ENCODE measurements around the gene FNDC3B. TPM values are rescaled to one million over a fixed set of nuclear protein-coding genes. Genes with fewer than 3 reads are reported as not detected.

FNDC3B gene
- total RNA-seq, 2 experiments from 2014 or later = 9.2 to 13.5 TPM

GRCh38 chr3:172139528-172140276, 100.3 kb downstream of the FNDC3B start:
- H3K27me3 Mint-ChIP-seq (ENCODE audit: low read depth) = no peaks in the 10 kb centered on the region
- peaks cover 34% of the 10 kb centered on the region for H3K4me1 Mint-ChIP-seq (ENCODE audit: low read depth)
- CTCF ChIA-PET = interaction anchor here (0.7 to 1.1 kb wide), 3 partner anchors 32 to 697 kb away, joined by 3 to 6 read pairs (median 4); no protein-coding TSS in a partner anchor
- H3K4me3 Mint-ChIP-seq = no peak overlapping the region
- intact Hi-C loops (cut with micrococcal nuclease) = loop anchor here (1.0 kb wide), 1 partner anchor 32 kb away; no protein-coding TSS in a partner anchor
- no peaks in the 10 kb centered on the region for H3K9me3 Mint-ChIP-seq
- no peak overlapping the region for H3K27ac Mint-ChIP-seq
- no peak for DNase-seq
- H3K36me3 Mint-ChIP-seq (ENCODE audit: low read depth) = peaks cover 2% of the 10 kb centered on the region

GRCh38 chr3:172140499-172141391, 101.4 kb downstream of the FNDC3B start:
- DNase-seq = no peak

GRCh38 chr3:172142051-172142863, 102.9 kb downstream of the FNDC3B start:
- no peak overlapping the region for H3K4me3 Mint-ChIP-seq
- no peak for DNase-seq
- CTCF ChIA-PET = no interaction called here
- intact Hi-C loops (cut with micrococcal nuclease) = no loop called here
- H3K4me1 Mint-ChIP-seq (ENCODE audit: low read depth) = peaks cover 35% of the 10 kb centered on the region
- no peaks in the 10 kb centered on the region for H3K27me3 Mint-ChIP-seq (ENCODE audit: low read depth)
- no peaks in the 10 kb centered on the region for H3K9me3 Mint-ChIP-seq
- H3K36me3 Mint-ChIP-seq (ENCODE audit: low read depth) = no peaks in the 10 kb centered on the region
- no peak overlapping the region for H3K27ac Mint-ChIP-seq

More at GRCh38 chr3:172140499-172141391, 101.4 kb downstream of the FNDC3B start:
- CTCF ChIA-PET = interaction anchor here (1.1 kb wide), 1 partner anchor 192 kb away, joined by 4 read pairs; no protein-coding TSS in a partner anchor
- no peaks in the 10 kb centered on the region for H3K9me3 Mint-ChIP-seq
- no peaks in the 10 kb centered on the region for H3K27me3 Mint-ChIP-seq (ENCODE audit: low read depth)
- intact Hi-C loops (cut with micrococcal nuclease) = no loop called here
- H3K4me1 Mint-ChIP-seq (ENCODE audit: low read depth) = peaks cover 41% of the 10 kb centered on the region
- H3K4me3 Mint-ChIP-seq = no peak overlapping the region
- no peaks in the 10 kb centered on the region for H3K36me3 Mint-ChIP-seq (ENCODE audit: low read depth)
- no peak overlapping the region for H3K27ac Mint-ChIP-seq

- CTCF ChIA-PET = no interaction called here
- H3K36me3 Mint-ChIP-seq (ENCODE audit: low read depth) = no peaks in the 10 kb centered on the region
Measured at GRCh38 chr3:172142864-172143451, 103.6 kb downstream of the FNDC3B start.

GRCh38 chr3:172143739-172144497, 104.5 kb downstream of the FNDC3B start:
- CTCF ChIA-PET = no interaction called here
- peaks cover 35% of the 10 kb centered on the region for H3K4me1 Mint-ChIP-seq (ENCODE audit: low read depth)
- H3K9me3 Mint-ChIP-seq = no peaks in the 10 kb centered on the region
- H3K4me3 Mint-ChIP-seq = no peak overlapping the region
- intact Hi-C loops (cut with micrococcal nuclease) = no loop called here
- no peaks in the 10 kb centered on the region for H3K36me3 Mint-ChIP-seq (ENCODE audit: low read depth)
- no peak for DNase-seq
- H3K27ac Mint-ChIP-seq = no peak overlapping the region
- H3K27me3 Mint-ChIP-seq (ENCODE audit: low read depth) = no peaks in the 10 kb centered on the region

More at GRCh38 chr3:172142864-172143451, 103.6 kb downstream of the FNDC3B start:
- H3K4me1 Mint-ChIP-seq (ENCODE audit: low read depth) = peaks cover 34% of the 10 kb centered on the region
- no peak for DNase-seq
- intact Hi-C loops (cut with micrococcal nuclease) = no loop called here
- H3K27ac Mint-ChIP-seq = no peak overlapping the region
- H3K4me3 Mint-ChIP-seq = no peak overlapping the region
- H3K27me3 Mint-ChIP-seq (ENCODE audit: low read depth) = no peaks in the 10 kb centered on the region
- no peaks in the 10 kb centered on the region for H3K9me3 Mint-ChIP-seq

- Mint-ChIP-seq H3K4me3 (no peak overlapping the region), H3K27me3 (ENCODE audit: low read depth) (no peaks in the 10 kb centered on the region), H3K36me3 (ENCODE audit: low read depth) (no peaks in the 10 kb centered on the region), H3K27ac (no peak overlapping the region), H3K9me3 (no peaks in the 10 kb centered on the region), H3K4me1 (ENCODE audit: low read depth) (peaks cover 34% of the 10 kb centered on the region)
- intact Hi-C loops (cut with micrococcal nuclease) = no loop called here
- CTCF ChIA-PET = no interaction called here
- no peak for DNase-seq
Measured at GRCh38 chr3:172144601-172145000, 105.2 kb downstream of the FNDC3B start.

GRCh38 chr3:172145031-172145686, 105.8 kb downstream of the FNDC3B start:
- DNase-seq = no peak
- intact Hi-C loops (cut with micrococcal nuclease) = no loop called here
- CTCF ChIA-PET = no interaction called here
- Mint-ChIP-seq H3K36me3 (ENCODE audit: low read depth) (no peaks in the 10 kb centered on the region), H3K4me3 (no peak overlapping the region), H3K27ac (no peak overlapping the region), H3K4me1 (ENCODE audit: low read depth) (peaks cover 33% of the 10 kb centered on the region), H3K27me3 (ENCODE audit: low read depth) (no peaks in the 10 kb centered on the region), H3K9me3 (no peaks in the 10 kb centered on the region)

- no peak overlapping the region for H3K27ac Mint-ChIP-seq
- CTCF ChIA-PET = no interaction called here
- H3K36me3 Mint-ChIP-seq (ENCODE audit: low read depth) = no peaks in the 10 kb centered on the region
- DNase-seq = no peak
- H3K4me3 Mint-ChIP-seq = no peak overlapping the region
- peaks cover 29% of the 10 kb centered on the region for H3K4me1 Mint-ChIP-seq (ENCODE audit: low read depth)
- intact Hi-C loops (cut with micrococcal nuclease) = no loop called here
- H3K9me3 Mint-ChIP-seq = no peaks in the 10 kb centered on the region
- no peaks in the 10 kb centered on the region for H3K27me3 Mint-ChIP-seq (ENCODE audit: low read depth)
Measured at GRCh38 chr3:172146349-172146748, 107.0 kb downstream of the FNDC3B start.

GRCh38 chr3:172147113-172147818, 107.9 kb downstream of the FNDC3B start:
- CTCF ChIA-PET = no interaction called here
- H3K9me3 Mint-ChIP-seq = no peaks in the 10 kb centered on the region
- H3K36me3 Mint-ChIP-seq (ENCODE audit: low read depth) = no peaks in the 10 kb centered on the region
- H3K27ac Mint-ChIP-seq = no peak overlapping the region
- H3K4me1 Mint-ChIP-seq (ENCODE audit: low read depth) = peaks cover 29% of the 10 kb centered on the region
- intact Hi-C loops (cut with micrococcal nuclease) = no loop called here
- DNase-seq = no peak
- no peaks in the 10 kb centered on the region for H3K27me3 Mint-ChIP-seq (ENCODE audit: low read depth)
- H3K4me3 Mint-ChIP-seq = no peak overlapping the region

- H3K27me3 Mint-ChIP-seq (ENCODE audit: low read depth) = no peaks in the 10 kb centered on the region
- no peak overlapping the region for H3K4me3 Mint-ChIP-seq
- H3K27ac Mint-ChIP-seq = no peak overlapping the region
- DNase-seq = no peak
- intact Hi-C loops (cut with micrococcal nuclease) = no loop called here
- CTCF ChIA-PET = interaction anchor here (0.6 kb wide), 1 partner anchor 31 kb away, joined by 3 read pairs; no protein-coding TSS in a partner anchor
- no peaks in the 10 kb centered on the region for H3K9me3 Mint-ChIP-seq
- no peaks in the 10 kb centered on the region for H3K36me3 Mint-ChIP-seq (ENCODE audit: low read depth)
- peaks cover 36% of the 10 kb centered on the region for H3K4me1 Mint-ChIP-seq (ENCODE audit: low read depth)
Measured at GRCh38 chr3:172148241-172148640, 108.9 kb downstream of the FNDC3B start.
